GM21367 (cell line): ENCODE results near the gene SCGN.
"Not testable (repeated sequence)": the region's sequence is repeated elsewhere in the genome, so short reads cannot be mapped to it uniquely, and the experiment has no call there.

Experiments used
- ATAC-seq: cut with Tn5 transposase; IDR thresholded peaks from one replicate; pipeline ENCODE4 v1.9.1; 2021; ENCODE audit not compliant: unreplicated experiment

SCGN gene

GRCh38 chr6:25726122-25726911 is 74.3 kb downstream of the SCGN start:
- ATAC-seq = no peak

- ATAC-seq = no peak
These were observed 75.0 kb downstream of the SCGN start for GRCh38 chr6:25727028-25727427.

GRCh38 chr6:25730907-25731306 is 78.9 kb downstream of the SCGN start:
- ATAC-seq = no peak

- ATAC-seq = no peak
These were observed 79.7 kb downstream of the SCGN start for GRCh38 chr6:25731721-25732120.

- no peak for ATAC-seq
These were observed 80.6 kb downstream of the SCGN start for GRCh38 chr6:25732468-25733198.

GRCh38 chr6:25735261-25735660 is 83.2 kb downstream of the SCGN start:
- no peak for ATAC-seq

- ATAC-seq = no peak
These were observed 91.9 kb downstream of the SCGN start for GRCh38 chr6:25743868-25744267.

GRCh38 chr6:25745836-25746235 is 93.8 kb downstream of the SCGN start:
- ATAC-seq = no peak

GRCh38 chr6:25746968-25747367 is 95.0 kb downstream of the SCGN start:
- no peak for ATAC-seq

- ATAC-seq = no peak
These were observed 95.5 kb downstream of the SCGN start for GRCh38 chr6:25747477-25747876.

- no peak for ATAC-seq
These were observed 96.0 kb downstream of the SCGN start for GRCh38 chr6:25748049-25748448.

- ATAC-seq = not testable (repeated sequence)
These were observed 96.8 kb downstream of the SCGN start for GRCh38 chr6:25748601-25749517.

- ATAC-seq = no peak
These were observed 97.8 kb downstream of the SCGN start for GRCh38 chr6:25749837-25750236.

- no peak for ATAC-seq
These were observed 98.9 kb downstream of the SCGN start for GRCh38 chr6:25750906-25751305.
